Measurements from ENCODE around the gene ZFPL1. TPM values are rescaled to one million over a fixed set of nuclear protein-coding genes. Genes with fewer than 3 reads are reported as not detected.

ZFPL1 gene
- total RNA-seq, 2 donors from 2014 or later: 26.7 to 38.4 TPM

GRCh38 chr11:65134952-65135632 is 51.1 kb downstream of the ZFPL1 start:
- TF ChIP-seq, protein P1, sequence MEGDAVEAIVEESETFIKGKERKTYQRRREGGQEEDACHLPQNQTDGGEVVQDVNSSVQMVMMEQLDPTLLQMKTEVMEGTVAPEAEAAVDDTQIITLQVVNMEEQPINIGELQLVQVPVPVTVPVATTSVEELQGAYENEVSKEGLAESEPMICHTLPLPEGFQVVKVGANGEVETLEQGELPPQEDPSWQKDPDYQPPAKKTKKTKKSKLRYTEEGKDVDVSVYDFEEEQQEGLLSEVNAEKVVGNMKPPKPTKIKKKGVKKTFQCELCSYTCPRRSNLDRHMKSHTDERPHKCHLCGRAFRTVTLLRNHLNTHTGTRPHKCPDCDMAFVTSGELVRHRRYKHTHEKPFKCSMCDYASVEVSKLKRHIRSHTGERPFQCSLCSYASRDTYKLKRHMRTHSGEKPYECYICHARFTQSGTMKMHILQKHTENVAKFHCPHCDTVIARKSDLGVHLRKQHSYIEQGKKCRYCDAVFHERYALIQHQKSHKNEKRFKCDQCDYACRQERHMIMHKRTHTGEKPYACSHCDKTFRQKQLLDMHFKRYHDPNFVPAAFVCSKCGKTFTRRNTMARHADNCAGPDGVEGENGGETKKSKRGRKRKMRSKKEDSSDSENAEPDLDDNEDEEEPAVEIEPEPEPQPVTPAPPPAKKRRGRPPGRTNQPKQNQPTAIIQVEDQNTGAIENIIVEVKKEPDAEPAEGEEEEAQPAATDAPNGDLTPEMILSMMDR (IDR thresholded peaks at IDR 0.05): no peak
- H3K27ac ChIP-seq: peak overlapping the region; percentile 97
- H3K9me3 ChIP-seq: no peaks in the 10 kb centered on the region
- peaks cover 28% of the 10 kb centered on the region for H3K36me3 ChIP-seq
- peaks cover 0 to 35% of the 10 kb centered on the region in 2 donors for H3K4me1 ChIP-seq
- peak; percentile 94 for DNase-seq (ENCODE audit: low spot score)
- H3K4me3 ChIP-seq: peak overlapping the region; percentile 99 to 100
- no peaks in the 10 kb centered on the region for H3K27me3 ChIP-seq

GRCh38 chr11:65135633-65136145 is 51.7 kb downstream of the ZFPL1 start:
- Histone ChIP-seq H3K9me3 (no peaks in the 10 kb centered on the region), H3K27ac (peak overlapping the region; percentile 97), H3K27me3 (no peaks in the 10 kb centered on the region), H3K4me1 (peaks cover 0 to 35% of the 10 kb centered on the region in 2 donors), H3K36me3 (peaks cover 22% of the 10 kb centered on the region), H3K4me3 (peak overlapping the region; percentile 99 to 100)
- TF ChIP-seq, protein P1 (IDR thresholded peaks at IDR 0.05): no peak
- DNase-seq (ENCODE audit: low spot score): no peak

- peaks cover 0 to 35% of the 10 kb centered on the region in 2 donors for H3K4me1 ChIP-seq
- H3K27me3 ChIP-seq: no peaks in the 10 kb centered on the region
- TF ChIP-seq, protein P1 (IDR thresholded peaks at IDR 0.05): no peak
- no peaks in the 10 kb centered on the region for H3K9me3 ChIP-seq
- H3K4me3 ChIP-seq: no peak overlapping the region
- DNase-seq (ENCODE audit: low spot score): no peak
- peaks cover 13% of the 10 kb centered on the region for H3K36me3 ChIP-seq
- H3K27ac ChIP-seq: no peak overlapping the region
Measured at GRCh38 chr11:65136515-65137096, 52.6 kb downstream of the ZFPL1 start.

Small RNAs within 50 kb of the gene (microRNA-seq; reads per million reads assigned to microRNA genes)
- 0 to 0.71 reads per million in 2 donors for gene MIR6751 (ENCODE audit: borderline number of aligned reads in 2 of 2, borderline replicate concordance in 1 of 2)

Other genes with a start within 250 kb of the ZFPL1 start
- gene CDC42BPG, start 239.6 kb upstream of the ZFPL1 start, total RNA-seq: 1 to 10 TPM in 1 of 2 donors, under 1 TPM in 1; 0.33 to 1.0 TPM
- gene EHD1, start 205.6 kb upstream of the ZFPL1 start, total RNA-seq: 10 to 100 TPM; 29.5 to 34.1 TPM
- 10 to 100 TPM; 16.0 to 24.1 TPM for gene ATG2A, start 167.0 kb upstream of the ZFPL1 start, total RNA-seq
- 10 to 100 TPM; 21.5 to 23.0 TPM for gene PPP2R5B, start 159.5 kb upstream of the ZFPL1 start, total RNA-seq
- not detected for gene GPHA2, start 148.3 kb upstream of the ZFPL1 start, total RNA-seq
- gene MAJIN, start 112.1 kb upstream of the ZFPL1 start, total RNA-seq: not detected
- 1 to 10 TPM; 1.1 to 1.6 TPM for gene BATF2, start 87.3 kb upstream of the ZFPL1 start, total RNA-seq
- 100 to 1,000 TPM; 155 to 207 TPM for gene ARL2, start 70.1 kb upstream of the ZFPL1 start, total RNA-seq
- gene SNX15, start 56.8 kb upstream of the ZFPL1 start, total RNA-seq: 10 to 100 TPM; 19.4 to 21.8 TPM
- 1 to 10 TPM; 5.4 to 6.8 TPM for gene SAC3D1, start 43.0 kb upstream of the ZFPL1 start, total RNA-seq
- 10 to 100 TPM in 1 of 2 donors, 1 to 10 TPM in 1; 6.0 to 18.9 TPM for gene NAALADL1, start 25.7 kb upstream of the ZFPL1 start, total RNA-seq
- under 1 TPM; 0.16 to 0.52 TPM for gene CDCA5, start 182 bp upstream of the ZFPL1 start, total RNA-seq
- gene VPS51, start 12.0 kb downstream of the ZFPL1 start, total RNA-seq: 100 to 1,000 TPM in 1 of 2 donors, 10 to 100 TPM in 1; 98.5 to 147 TPM
- 100 to 1,000 TPM; 134 to 199 TPM for gene TM7SF2, start 27.6 kb downstream of the ZFPL1 start, total RNA-seq
- 10 to 100 TPM in 1 of 2 donors, 1 to 10 TPM in 1; 8.7 to 12.0 TPM for gene ZNHIT2, start 33.5 kb downstream of the ZFPL1 start, total RNA-seq
- gene FAU, start 37.9 kb downstream of the ZFPL1 start, total RNA-seq: 100 to 1,000 TPM; 361 to 585 TPM
- gene MRPL49, start 38.1 kb downstream of the ZFPL1 start, total RNA-seq: 10 to 100 TPM; 38.8 to 47.8 TPM
- 10 to 100 TPM; 29.1 to 52.0 TPM for gene SYVN1, start 50.3 kb downstream of the ZFPL1 start, total RNA-seq
- gene SPDYC, start 86.0 kb downstream of the ZFPL1 start, total RNA-seq: not detected
- 10 to 100 TPM; 89.9 to 93.0 TPM for gene CAPN1, start 97.7 kb downstream of the ZFPL1 start, total RNA-seq
- gene POLA2, start 177.7 kb downstream of the ZFPL1 start, total RNA-seq: 10 to 100 TPM in 1 of 2 donors, 1 to 10 TPM in 1; 4.5 to 12.4 TPM
- 10 to 100 TPM; 14.4 to 31.0 TPM for gene CDC42EP2, start 230.6 kb downstream of the ZFPL1 start, total RNA-seq
- gene DPF2, start 249.6 kb downstream of the ZFPL1 start, total RNA-seq: 10 to 100 TPM; 46.3 TPM